GM19099 (cell line): ENCODE data around the gene RSAD2.

Source experiments
- POLR2A ChIP-seq: IDR thresholded peaks from 3 replicates; pipeline ENCODE4 v1.6.1; 2011; ENCODE audit warnings: low read depth; ENCODE audit not compliant: insufficient read length; ENCODE audit errors: extremely low read depth

RSAD2 gene

DNA sequence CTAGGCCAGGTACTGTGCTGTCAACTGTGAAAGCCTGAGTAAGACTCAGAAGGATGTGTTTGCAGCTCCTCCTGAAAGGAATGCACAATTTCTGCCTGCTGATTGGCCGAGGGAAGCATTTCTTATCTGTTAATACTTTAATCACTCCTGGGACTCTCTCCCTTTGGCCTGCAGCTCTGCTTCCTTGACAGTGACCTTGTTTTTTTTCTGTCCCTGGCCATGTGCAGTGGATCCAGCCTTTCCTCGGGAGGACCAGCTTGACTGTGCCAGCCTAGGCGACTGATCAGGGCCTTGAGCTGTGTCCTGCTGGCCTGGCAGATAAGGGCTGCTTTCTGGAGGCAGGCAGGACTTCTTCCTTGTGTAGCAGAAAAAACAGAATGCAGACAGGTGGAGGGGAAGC lies 49.6 kb downstream of the RSAD2 start:
- no peak for TF ChIP-seq POLR2A

DNA sequence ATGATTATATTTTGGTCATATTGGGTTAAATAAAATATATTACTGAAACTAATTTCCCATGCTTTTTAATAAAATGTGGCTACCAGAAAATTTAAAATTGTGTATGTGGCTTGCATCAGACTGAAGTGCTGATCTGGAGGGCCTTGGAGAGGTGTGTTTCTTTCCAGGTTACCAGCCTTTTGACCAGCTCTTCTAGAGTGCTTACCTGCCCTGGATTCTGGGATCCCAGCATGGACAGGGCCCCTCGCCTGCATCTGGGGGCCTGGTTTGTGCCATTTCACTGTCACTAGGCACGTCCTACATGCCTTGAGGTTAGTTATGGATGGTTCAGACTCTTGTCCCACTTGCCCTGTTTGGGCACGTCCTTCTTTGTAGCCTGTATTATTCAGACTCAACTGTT lies 50.2 kb downstream of the RSAD2 start:
- TF ChIP-seq POLR2A = no peak

DNA sequence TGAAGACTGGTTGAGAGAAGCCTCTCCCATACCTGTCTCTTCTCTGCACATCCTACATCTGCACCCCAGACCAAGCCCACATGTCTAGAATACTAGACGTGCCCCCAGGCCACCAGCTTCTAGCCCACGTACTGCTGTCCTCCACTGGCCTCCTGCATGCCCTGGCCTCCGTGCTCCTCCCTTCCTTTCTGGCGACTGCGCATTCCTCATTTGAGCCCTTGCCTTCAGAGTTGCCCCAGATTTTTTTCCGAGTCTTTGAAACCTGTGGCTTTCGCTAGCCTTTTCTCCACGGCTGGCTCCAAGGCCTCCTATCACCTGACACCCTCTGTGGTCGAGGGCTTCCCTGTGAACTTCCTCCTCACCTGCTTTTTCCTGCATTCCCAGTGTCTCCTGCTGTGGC lies 50.9 kb downstream of the RSAD2 start:
- no peak for TF ChIP-seq POLR2A

DNA sequence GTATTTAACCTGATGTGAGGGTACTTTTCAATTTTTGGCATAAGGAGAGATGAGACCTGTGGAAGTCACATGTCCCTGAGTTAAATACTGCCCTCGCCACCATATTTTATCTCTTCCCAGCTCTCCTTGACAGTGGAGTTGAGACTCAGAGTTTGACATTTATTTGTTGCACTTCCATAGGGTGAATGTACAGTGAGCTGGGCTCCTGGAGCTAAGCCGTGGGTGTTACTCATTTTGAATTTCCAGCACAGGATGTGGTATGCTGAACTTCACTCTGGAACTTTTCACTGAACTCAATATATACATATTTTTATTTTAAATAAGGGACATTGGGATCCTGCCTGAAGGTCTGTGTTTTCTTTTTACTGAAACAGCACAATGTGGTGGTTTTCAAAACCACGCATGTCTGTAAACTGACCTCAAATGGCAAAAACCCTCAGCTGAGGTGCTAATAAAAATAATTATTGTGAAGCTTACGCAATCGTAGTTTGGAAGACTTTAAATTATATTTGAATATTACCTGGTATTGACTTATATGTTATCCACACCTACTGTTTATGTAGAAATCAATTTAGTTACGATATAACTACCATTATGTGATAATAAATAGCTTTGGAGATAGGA lies 51.7 kb downstream of the RSAD2 start:
- no peak for TF ChIP-seq POLR2A

DNA sequence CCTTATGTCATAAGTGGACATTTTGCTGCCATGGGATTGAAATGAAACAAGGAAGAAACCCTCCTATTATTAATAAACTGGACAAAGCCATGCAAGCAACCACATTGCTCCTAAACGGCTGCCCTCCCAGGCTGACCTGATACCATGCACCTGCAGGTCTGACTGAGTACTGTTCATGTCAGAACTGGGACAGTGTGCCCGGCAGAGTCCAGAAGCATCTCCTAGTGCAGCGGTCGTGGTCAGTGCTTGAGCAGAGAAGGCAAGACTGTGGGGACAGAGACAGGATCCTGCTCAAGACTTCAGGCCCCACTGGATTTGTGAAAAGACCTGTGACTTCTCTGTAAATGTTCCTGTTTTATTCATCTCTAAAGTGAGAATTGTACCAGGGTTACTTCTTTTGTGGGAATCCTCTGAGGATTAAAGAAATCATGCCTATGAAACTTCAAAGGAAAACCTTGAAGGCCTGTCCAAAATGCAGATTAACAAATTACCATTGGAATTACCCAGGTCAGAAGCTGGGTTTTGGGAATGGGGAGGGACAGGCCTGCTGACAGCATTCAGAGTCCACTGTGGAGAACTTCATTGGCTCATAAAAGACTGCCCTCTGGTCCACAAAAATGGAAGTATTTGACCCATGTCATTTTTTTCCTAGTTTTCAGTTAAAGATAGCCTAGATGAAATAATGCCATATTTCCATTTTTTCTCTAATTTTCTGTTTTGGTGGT lies 53.5 kb downstream of the RSAD2 start:
- TF ChIP-seq POLR2A = no peak

DNA sequence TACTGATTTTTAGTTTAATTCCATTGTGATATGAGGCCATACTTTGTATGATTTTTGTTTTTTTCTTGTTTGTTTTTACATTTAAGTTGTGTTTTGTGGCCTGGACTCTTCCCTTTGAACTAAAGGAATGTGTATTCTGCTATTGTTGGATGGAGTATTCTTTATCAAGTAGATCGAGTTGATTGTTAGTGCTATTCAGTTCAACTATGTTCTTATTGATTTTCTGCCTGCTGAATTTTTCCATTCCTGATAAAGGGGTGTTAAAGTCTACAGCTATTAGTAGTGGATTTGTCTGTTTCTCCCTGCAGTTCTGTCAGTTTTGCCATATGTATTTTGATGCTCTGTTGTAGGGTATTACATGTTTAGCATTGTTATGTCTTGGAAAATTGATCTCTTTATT lies 54.2 kb downstream of the RSAD2 start:
- TF ChIP-seq POLR2A = no peak

DNA sequence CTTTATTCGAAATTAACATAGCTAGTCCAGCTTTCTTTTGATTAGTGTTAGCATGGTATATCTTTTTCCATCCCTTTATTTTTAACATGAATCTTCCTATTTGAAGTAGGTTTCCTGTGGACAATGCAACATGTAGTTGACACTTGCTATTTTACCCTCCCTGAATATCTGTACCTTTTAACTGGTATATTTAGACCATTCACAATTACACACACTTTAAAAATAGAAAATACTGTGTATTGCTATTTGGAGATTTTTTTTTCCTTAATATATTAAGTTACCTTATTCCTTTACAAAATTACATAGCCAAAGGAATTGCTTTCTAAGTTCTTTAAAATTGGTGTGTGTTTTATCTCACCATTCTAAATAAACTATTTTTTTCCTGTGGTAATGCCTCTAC lies 54.6 kb downstream of the RSAD2 start:
- no peak for TF ChIP-seq POLR2A

DNA sequence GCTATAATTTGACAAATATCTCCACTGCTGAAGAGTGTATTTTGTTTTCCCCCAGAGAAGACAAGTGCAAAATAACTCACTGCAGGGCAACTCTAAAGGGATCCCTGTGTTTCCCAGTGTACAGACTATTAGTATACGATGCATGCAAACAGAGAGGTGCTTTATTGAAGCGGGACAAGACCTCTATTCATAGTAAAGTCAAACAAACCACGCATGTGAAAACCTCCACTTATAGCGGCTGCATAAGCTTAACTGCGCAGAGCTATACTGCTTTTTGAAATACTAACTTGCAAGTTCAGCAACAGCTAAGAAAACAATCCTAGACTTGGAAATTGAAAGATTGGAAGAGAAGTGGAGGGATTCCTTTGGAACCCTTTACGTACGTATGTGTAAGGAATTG lies 55.3 kb downstream of the RSAD2 start:
- no peak for TF ChIP-seq POLR2A

DNA sequence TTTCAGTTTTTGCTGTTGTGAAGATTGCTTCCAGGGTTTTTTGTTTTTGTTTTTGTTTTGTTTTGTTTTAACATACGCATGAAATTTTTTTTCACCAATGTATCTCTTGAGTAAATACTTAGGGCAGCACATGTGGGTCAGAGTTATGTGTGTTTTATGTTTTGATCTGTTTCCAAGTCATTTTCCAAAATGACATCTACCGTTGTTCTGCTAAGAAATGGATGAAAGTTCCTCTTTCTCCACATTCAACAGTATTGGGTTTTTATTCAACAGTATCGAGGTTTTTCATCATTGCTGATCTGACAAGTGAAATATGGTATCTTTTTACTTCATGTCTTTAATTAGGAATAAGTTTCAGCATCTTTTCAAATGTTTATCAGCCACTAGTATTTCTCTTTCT lies 56.3 kb downstream of the RSAD2 start:
- no peak for TF ChIP-seq POLR2A

DNA sequence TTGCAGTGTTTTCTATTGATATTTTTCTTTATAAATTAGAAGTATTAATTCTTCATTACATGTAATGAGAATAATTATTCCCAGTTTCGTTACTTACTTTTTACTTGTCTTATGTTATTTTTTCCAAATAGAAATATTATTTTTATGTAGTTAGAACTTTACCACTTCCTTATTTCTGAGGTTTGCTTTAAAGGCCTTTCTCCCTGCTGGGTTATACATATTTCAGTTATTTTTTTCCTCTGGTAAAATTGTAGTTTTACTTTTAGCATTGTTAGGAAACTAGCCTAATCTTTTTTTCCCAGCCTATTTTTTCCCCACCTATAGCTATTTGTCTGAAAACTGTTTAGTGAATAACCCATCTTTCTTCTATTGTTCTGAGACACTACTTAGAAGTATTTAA lies 56.8 kb downstream of the RSAD2 start:
- TF ChIP-seq POLR2A = no peak

DNA sequence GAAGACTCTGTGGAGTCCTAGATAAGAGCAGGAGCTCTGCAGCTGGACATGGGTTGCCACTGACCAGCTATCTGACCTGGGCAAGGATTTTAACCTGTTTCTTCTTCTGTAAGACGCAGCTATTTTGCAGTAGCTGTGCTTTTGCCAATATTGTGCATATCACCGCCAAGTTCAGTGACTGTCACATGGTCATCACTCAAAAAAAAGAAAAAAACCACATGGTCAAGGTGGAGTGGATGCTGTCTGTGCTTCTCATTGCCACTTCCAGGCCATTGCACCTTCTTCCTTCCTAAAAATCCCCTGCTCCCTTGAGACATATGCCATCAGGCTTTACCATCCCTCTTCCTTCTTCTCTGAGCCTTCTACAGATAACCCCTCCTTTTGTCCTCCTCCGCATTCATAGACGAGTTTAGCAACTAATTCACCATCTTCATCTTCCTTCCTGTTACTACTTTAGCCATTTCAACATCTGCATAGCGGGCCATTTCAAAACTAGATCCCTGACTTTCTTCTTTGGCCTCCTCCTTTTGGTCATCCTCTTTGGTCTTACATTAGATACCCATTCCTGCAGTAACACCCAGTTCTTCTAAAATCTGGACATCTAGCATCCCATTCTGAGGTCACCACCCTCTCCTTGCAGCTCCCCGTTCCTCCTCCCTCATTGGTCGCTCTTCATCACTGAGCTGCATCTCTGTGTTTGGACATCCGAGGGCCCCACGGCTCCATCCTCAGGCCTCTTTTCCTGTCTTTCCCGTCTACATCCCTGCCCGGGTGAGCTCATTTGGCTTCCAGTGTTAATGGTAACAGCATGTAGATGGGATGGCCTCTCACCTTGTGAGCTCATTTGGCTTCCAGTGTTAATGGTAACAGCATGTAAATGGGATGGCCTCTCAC lies 57.4 kb downstream of the RSAD2 start:
- no peak for TF ChIP-seq POLR2A

DNA sequence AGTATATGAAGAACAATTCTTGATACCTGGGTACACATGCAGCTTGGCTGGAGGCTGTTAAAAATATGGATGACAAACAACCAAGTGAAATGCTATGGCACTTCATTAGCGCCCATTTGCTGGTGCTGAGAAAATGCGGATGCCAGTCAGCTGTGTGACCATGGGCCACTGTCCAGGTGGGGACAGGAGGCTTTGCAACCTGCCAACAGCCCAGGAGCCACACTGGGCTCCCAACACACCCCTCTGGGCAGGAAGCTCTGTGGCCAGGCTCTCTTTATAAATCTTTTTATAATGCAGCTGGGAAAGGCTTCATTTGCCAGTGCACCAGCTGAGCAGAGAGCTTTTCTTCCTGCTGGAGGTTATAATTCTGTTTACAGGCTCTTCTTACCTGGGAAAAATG lies 59.6 kb downstream of the RSAD2 start:
- TF ChIP-seq POLR2A = no peak

DNA sequence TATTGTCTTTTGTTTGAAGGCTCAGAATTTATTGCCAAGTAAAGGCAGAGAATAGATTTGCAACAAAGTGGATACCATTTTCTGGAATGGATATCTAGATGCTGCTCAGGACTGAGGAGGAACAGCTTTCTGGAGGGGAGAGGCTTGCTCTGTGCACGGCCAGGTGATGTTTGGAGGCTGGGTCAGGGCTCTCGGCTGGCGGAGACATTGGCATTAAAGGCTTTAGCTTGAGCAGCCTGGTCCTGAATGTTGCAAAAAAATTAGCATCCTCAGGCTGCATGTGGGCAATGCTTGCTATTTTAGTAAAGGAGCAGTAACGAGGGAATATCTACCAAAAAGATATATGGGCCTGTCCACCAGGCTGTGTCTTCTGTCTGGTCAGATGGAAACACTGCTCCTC lies 60.0 kb downstream of the RSAD2 start:
- TF ChIP-seq POLR2A = no peak

DNA sequence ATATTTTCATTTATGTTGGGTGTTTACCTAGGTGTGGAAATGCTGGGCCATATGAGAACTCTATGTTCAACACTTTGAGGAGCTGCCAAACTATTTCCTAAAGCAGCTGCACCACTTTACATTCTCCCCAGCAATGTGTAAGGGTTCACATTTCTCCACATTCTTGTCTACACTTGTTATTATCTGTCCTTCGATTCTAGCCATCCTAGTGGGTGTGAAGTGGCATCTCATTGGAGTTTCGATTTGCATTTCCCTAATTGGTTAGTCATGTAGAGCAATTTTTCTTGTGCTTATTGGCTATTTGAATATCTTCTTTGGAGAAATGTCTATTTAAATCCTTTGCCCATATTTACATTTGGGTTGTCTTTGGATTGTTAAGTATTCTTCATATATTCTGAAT lies 61.5 kb downstream of the RSAD2 start:
- no peak for TF ChIP-seq POLR2A

DNA sequence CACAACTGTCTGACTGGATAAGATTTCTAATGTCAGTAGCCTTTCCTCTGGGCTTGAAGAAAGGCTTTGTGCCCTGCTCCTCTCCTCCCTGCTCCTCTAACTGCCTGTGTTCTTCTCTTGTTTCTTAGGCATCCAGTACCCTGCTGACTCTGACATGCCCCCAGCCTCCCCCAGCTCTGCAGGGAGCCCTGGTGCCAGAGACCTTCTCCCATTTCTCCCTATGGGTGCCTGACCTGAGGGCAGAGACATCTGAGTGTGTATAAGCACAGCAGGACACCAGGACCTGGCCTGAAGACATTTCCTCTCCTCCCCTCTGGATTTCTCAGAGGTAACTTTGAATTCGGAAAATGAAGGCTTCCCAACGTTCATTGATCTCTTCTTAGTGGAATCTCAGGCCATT lies 63.2 kb downstream of the RSAD2 start:
- no peak for TF ChIP-seq POLR2A

DNA sequence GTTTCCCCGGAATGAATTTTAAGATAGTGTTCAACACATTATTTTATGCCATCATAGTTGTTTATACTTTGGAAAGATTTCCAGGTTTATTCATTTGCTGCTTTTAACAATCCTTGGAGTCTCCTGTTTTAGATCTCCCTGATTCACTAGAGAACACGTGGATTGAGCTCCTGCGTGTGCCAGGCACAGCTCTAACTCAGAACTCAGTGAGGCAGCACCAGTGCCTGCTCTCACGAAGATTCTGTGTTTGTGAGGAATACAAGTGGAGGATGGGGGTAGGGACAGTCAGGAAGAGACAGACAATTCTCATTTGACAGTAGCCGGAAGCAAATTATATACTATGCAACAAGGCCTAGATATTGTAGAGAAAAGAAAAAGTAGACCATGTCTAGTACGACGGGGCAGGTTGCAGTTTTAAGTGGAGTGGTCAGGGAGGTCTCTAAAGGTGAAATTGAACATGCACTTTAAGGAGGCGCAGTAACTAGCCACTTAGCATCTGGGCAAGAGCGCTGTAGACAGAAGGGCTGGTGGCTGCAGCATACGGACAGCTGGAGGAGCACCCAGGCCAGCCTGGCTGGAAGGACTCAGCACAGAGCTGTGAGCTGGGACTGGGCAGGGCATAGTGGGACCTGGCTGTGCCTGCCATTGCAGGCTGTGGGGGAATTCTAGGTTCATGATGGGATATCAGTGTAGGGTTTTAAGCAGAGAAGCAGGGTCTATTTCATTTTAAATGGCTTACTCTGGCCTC lies 63.9 kb downstream of the RSAD2 start:
- no peak for TF ChIP-seq POLR2A

DNA sequence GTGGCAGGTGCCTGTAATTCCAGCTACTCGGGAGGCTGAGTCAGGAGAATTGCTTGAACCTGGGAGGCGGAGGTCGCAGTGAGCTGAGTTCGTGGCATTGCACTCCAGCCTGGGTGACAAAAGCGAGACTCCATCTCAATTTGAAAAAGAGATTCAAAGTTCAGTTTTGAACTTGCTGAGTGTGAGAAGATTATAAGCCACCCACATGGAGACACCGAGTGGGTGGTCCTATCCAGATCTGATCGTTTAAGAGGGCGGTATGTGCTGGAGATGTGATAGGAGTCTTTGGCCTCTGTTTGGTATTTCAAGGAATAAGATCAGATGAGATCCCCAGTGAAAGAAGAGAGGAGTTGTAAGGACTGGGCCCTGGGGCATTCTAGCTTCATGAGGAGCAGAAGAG lies 65.3 kb downstream of the RSAD2 start:
- TF ChIP-seq POLR2A = no peak
